Thyroid gland (tissue), 4 donors: ENCODE results near the gene RAB44.

Source experiments
- POLR2A ChIP-seq, 2 donors: fragments of 450-650 bp; IDR thresholded peaks; one replicate each; pipeline ENCODE4 v1.6.1; 2017; ENCODE audit warnings: antibody characterized with exemption in 2 of 2, mild to moderate bottlenecking in 2 of 2, moderate library complexity in 1 of 2
- TF ChIP-seq, protein P1 (sequence below), 6 experiments: fragments of 200-600 bp in 3 of 6; fragments of 450-650 bp in 3 of 6; sonication (generic) in 3 of 6; IDR thresholded peaks; one replicate each; pipeline ENCODE4 v1.5.1; 2016 to 2019; ENCODE audit warnings: antibody characterized with exemption in 6 of 6, mild to moderate bottlenecking in 2 of 6, inconsistent platforms in 1 of 6, moderate library complexity in 1 of 6

DNA sequence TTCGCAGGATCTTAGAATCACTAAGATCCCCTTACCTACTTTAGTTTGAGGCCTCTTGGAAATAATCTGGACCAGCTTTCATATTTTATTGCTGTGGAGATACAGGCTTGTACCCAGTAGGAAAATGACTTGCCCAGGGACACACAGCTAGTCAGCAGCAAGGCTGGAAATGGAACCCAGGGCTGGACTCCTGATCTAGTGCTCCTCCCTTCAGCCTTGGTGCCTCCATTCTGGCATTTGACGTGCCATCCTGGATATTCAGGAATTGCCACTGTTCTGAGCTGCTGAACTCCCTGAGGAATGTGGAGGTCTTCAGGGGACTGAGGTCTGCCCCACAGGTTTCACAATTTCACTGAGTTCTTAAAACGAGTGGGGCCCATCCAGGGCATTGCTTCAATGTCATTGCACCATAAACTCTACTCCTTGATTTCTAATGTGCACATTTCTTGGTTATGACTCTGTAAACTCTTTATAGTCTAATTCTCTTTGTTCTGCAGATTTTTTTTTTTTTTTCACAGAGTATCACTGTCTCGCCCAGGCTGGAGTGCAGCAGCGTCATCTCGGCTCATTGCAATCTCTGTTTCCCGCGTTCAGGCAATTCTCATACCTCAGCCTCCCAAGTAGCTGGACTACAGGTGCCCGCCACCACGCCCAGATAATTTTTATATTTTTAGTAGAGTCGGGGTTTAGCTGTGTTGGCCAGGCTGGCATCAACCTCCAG, 45.8 kb upstream of the RAB44 start:
- TF ChIP-seq, protein P1, sequence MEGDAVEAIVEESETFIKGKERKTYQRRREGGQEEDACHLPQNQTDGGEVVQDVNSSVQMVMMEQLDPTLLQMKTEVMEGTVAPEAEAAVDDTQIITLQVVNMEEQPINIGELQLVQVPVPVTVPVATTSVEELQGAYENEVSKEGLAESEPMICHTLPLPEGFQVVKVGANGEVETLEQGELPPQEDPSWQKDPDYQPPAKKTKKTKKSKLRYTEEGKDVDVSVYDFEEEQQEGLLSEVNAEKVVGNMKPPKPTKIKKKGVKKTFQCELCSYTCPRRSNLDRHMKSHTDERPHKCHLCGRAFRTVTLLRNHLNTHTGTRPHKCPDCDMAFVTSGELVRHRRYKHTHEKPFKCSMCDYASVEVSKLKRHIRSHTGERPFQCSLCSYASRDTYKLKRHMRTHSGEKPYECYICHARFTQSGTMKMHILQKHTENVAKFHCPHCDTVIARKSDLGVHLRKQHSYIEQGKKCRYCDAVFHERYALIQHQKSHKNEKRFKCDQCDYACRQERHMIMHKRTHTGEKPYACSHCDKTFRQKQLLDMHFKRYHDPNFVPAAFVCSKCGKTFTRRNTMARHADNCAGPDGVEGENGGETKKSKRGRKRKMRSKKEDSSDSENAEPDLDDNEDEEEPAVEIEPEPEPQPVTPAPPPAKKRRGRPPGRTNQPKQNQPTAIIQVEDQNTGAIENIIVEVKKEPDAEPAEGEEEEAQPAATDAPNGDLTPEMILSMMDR (IDR thresholded peaks at IDR 0.05): no peak
- TF ChIP-seq POLR2A (IDR thresholded peaks at IDR 0.05): no peak
